M059J (cell line): ENCODE results near the gene STYX. TPM values are rescaled to one million over a fixed set of nuclear protein-coding genes. Genes with fewer than 3 reads are reported as not detected.

ENCODE experiments used
- DNase-seq: peaks from one replicate; pipeline ENCODE4 v3.0.0-alpha.2; 2012; ENCODE audit warnings: low read depth
- total RNA-seq: library from RNA; depleted of rRNA; stranded (reverse); fragments of >200 nt; shearing (Covaris generic); gene quantifications from 2 replicates; pipeline ENCODE4 v1.2.3, GENCODE V29; 2014; rRNA removed

Gene STYX
- total RNA-seq, 1 experiment from 2014 or later = 17.0 TPM

DNA sequence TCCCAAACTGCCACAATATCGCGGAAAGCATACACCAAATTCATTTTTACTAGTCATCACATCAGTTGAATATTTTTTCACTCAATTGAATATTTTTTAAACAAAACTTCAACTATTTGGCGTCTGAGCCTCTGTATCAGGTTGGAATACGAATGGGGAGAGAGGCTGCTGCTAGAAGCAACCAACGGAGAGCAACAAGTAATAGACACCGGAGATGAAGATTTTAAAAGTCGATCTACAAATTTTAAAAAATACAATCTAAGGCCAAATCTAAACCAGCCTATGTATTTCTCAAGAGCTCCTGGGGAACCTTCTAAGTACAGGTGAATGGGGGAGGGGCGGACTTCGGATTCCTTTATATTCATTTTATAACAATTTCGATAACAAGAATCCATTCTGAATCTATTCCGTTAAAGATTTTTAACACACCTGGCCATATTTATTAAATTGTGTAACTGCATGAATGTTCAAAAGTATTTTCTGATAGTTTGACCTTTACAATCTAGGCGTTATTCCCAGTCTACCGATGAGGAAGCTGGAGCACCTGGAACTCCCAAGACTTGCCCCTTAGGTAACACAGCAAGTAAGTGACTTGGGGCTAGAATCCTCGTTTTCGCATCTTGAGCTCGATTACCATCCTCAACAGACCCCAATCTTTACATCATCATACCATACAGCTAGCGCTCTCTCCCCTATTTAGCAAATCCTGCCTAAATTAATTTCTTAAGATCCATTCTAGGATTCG lies 60.2 kb downstream of the STYX start:
- DNase-seq = no peak

- no peak for DNase-seq
Observed at GRCh38 chr14:52790756-52791222, 60.8 kb downstream of the STYX start.

DNA sequence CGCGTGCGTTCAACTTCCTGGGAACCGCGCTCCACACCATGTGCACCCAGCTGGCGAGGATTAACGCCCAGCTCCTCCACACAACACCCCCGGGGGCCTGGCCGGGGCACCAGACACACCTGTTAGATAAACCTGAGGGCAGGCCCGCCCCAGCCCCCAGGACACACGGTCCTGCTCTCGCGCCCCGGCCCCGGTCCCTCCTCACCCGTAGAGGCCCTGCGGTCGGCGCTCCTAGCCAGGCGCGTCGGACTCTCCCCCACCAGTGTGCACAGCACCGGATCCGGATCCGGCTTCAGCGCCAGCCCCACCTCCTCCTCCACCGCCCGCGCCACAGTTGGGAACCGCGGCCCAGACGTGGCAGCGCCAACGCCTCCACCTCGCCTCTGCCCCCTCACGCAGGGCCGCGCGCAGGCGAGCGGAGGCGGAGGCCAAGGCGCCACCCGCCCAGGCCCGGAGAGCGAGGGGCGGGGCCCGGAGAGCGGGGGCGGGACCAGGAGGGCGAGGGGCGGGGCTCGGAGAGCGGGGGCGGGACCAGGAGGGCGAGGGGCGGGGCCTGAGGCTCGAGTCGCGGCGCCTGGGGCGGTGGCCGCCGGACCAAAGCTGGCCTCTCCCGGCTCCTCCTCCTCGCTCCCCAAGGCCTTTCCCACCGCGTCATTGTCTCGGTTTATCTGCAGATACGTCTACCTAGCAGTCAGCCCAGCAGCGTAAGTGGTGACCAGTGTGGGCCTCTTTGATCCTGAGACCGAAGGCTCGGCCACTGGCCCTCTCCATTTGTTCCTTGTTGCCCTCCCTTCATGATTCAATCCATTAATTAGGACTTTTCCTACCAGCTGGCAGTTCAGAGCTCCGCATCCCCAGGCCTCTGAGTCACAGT lies 61.5 kb downstream of the STYX start, which contains the start of gene GNPNAT1:
TSS of gene GNPNAT1 (minus strand) at position 385 of the 874 bp plus-strand sequence. CDS start 6,957 bp downstream, outside the sequence.
- DNase-seq = peak; percentile 90

DNA sequence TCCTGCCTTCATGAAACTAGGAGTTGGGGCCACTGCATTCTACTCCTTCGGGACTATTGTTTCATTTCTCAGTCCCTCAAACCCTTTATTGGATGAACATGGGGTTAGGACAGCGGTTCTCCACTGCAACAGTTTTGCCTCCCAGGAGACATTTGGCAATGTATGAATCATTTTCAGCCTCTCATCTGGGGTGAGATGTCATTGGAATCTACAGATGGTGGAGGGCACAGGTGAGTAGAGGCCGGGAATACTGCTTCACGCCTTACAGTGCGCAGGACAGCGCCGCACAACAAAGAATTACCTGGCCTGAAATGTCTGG lies 62.1 kb downstream of the STYX start:
- DNase-seq = no peak

DNA sequence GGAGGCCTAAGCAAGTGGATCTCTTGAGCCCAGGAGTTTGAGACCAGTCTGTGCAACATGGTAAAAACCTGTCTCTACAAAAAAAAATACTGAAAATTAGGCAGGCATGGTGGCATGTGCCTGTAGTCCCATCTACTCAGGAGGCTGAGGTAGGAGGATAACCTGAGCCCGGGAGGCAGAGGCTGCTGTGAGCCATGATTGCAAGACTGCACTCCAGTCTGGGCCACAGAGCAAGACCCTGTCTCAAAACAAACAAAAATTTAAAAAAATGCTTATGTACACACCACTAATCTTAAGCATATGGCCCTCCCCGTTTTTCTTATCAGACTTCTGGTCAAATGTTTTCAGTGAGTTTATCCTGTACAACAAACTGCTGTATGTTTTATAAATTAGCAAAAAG lies 63.1 kb downstream of the STYX start:
- DNase-seq = no peak

DNA sequence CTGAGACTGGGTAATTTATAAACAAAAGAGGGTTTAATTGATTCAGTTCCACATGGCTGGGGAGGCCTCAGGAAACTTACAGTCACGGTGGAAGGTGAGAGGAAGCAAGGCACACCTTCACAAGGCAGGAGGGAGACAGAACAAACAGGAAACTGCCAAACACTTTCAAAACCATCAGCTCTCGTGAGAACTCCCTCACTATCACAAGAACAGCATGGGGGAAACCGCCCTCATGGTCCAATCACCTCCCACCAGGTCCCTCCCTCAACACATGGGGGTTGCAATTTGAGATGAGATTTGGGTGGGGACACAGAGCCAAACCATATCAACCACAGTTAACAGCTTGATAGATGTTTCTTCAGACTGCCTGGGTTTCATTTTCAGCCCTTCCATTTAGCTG lies 67.7 kb downstream of the STYX start:
- no peak for DNase-seq

DNA sequence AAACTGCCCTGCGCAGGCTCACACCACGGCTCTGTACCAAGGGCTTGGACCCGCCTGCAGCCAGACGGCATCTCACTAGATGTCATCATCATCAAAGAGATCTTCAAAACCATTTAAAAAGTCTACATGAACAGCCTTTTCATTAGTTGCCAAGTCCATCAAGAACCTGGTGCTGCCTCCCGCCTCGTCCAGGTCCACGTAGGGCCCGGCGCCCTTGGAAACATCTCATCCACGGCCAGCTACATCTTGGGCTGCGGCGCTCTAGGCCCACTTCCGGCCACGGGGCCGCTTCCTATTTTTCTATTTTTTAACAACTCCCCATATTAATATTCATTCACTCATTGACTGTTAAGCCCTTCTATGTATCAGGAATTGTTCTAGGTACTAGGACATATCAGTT lies 68.9 kb downstream of the STYX start:
- no peak for DNase-seq

DNA sequence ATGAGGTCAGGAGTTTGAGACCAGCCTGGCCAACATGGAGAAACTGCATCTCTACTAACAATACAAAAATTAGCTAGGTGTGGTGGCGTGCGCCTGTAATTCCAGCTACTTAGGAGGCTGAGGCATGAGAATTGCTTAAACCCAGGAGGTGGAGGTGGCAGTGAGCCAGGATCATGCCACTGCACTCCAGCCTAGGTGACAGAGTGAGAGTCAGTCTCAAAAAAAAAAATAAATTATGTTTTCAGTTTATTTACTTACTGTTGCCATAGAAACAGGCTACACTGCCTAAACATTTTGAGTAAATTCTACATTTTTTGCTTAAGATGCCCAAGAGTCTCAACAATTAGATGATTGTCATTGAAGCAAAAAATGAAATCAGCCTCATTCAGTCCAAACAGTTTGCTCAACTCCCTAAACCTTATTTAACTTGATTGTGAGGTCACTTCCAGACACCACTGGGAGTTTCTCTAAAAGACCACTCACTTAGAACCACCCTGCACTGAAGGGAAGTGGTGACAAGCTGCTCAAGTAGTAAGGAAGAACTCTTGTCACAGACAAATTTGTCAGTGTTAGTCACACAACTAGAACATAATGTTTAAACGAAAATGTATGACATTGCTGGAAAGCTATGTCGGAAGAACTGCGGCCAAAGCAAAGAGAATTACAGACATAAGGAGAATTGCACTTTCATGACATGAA lies 71.2 kb downstream of the STYX start:
- peak; percentile 75 for DNase-seq

- DNase-seq = peak; percentile 52
Observed at GRCh38 chr14:52802597-52802996, 72.6 kb downstream of the STYX start.

- DNase-seq = no peak
Observed at GRCh38 chr14:52806115-52806514, 76.1 kb downstream of the STYX start.

DNA sequence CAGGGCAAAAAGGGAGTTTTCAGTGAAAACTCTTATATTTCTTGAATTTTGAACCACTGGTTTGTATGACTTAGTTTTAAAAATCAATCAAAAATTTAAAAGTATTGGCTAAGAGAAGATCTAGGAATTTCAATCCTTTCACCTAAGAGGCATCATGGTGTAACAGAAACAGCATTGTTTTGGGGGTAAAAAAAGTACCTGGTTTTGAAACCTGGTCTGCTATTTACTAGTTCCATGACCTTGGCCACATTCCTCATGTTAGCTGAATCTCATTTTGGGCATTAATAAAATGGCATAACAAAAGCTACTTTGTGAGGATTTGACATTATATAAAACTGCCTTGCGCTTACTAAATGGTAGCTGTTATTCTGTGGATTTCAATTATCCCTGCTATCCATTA lies 78.1 kb downstream of the STYX start:
- no peak for DNase-seq

DNA sequence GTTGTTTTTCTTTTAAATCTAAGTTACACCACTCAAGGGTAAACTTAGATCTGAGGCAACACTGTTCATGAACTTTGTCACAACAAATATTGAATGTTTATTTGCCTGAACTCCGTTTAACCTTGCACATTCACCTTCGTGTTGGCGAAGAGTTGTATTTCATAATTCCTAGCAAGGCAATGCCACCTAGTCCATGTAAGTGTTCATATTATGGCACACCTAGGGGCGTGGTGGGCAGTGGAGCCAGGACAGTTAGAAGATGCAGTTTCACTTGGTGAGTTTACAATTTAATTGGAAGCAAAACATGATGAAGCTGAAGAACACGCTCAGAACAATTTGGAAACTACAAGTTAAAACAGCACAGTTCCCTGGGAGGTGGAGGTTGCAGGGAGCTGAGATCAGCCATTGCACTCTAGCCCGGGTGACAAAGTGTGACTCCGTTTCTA lies 91.9 kb downstream of the STYX start:
- no peak for DNase-seq

GRCh38 chr14:52824462-52824861 lies 94.5 kb downstream of the STYX start:
- DNase-seq = no peak

Other genes with a start within 250 kb of the STYX start
- gene TXNDC16, start 177.7 kb upstream of the STYX start, total RNA-seq = 7.1 and 12.1 TPM in 2 replicates
- gene GPR137C, start 177.3 kb upstream of the STYX start, total RNA-seq = 4.4 TPM in 2 replicates
- gene ERO1A, start 34.6 kb upstream of the STYX start, total RNA-seq = 60.7 and 106 TPM in 2 replicates
- 131 and 189 TPM in 2 replicates for gene PSMC6, start 23.0 kb upstream of the STYX start, total RNA-seq
- gene GNPNAT1, start 61.4 kb downstream of the STYX start, total RNA-seq = 16.5 and 40.7 TPM in 2 replicates
- gene FERMT2, start 220.9 kb downstream of the STYX start, total RNA-seq = 64.2 and 80.1 TPM in 2 replicates